ENCODE measurements around the gene CHN2.

The CHN2 gene

DNA sequence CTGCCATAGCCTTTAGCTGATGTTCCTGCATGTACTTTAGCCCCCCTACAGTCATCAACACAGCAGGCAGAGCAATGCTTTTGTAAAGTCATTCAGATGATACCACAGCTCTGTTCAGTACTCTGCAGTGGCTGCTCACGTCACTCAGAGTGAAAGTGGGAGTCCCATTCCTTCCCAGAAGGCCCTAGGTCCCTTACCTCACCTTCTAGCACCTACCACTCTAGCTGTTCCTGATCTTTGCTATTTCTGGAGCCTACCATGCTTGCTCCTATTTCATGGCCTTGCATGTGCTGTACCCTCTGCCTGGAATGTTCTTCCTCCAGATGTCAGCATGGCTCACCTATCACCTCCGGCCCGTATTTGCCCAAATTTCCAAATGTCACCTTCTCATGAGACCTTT, 274.7 kb downstream of the CHN2 start:
- TF ChIP-seq TAF1 (IDR thresholded peaks at IDR 0.05; ENCODE audit: borderline replicate concordance, insufficient read depth, low read length) (no peak), POLR2AphosphoS5 (IDR thresholded peaks at IDR 0.05; ENCODE audit: low read depth, low read length) (no peak), SIN3A (IDR thresholded peaks at IDR 0.05; ENCODE audit: borderline replicate concordance, insufficient read depth, low read length) (no peak), FOXP2 (optimal IDR thresholded peaks at IDR 0.05; ENCODE audit: borderline replicate concordance, extremely low read depth, extremely low read length, insufficient read depth) (no peak), REST (IDR thresholded peaks at IDR 0.05; ENCODE audit: insufficient read depth in 1 of 2, low read depth in 2 of 2, low read length in 2 of 2) (no peak)

GRCh38 chr7:29469976-29470557, 275.5 kb downstream of the CHN2 start:
- TF ChIP-seq SIN3A (IDR thresholded peaks at IDR 0.05; ENCODE audit: borderline replicate concordance, insufficient read depth, low read length), result no peak
- no peak for TF ChIP-seq FOXP2 (optimal IDR thresholded peaks at IDR 0.05; ENCODE audit: borderline replicate concordance, extremely low read depth, extremely low read length, insufficient read depth)
- TF ChIP-seq REST (IDR thresholded peaks at IDR 0.05; ENCODE audit: insufficient read depth in 1 of 2, low read depth in 2 of 2, low read length in 2 of 2), result no peak
- no peak for TF ChIP-seq POLR2AphosphoS5 (IDR thresholded peaks at IDR 0.05; ENCODE audit: low read depth, low read length)
- TF ChIP-seq TAF1 (IDR thresholded peaks at IDR 0.05; ENCODE audit: borderline replicate concordance, insufficient read depth, low read length), result no peak

DNA sequence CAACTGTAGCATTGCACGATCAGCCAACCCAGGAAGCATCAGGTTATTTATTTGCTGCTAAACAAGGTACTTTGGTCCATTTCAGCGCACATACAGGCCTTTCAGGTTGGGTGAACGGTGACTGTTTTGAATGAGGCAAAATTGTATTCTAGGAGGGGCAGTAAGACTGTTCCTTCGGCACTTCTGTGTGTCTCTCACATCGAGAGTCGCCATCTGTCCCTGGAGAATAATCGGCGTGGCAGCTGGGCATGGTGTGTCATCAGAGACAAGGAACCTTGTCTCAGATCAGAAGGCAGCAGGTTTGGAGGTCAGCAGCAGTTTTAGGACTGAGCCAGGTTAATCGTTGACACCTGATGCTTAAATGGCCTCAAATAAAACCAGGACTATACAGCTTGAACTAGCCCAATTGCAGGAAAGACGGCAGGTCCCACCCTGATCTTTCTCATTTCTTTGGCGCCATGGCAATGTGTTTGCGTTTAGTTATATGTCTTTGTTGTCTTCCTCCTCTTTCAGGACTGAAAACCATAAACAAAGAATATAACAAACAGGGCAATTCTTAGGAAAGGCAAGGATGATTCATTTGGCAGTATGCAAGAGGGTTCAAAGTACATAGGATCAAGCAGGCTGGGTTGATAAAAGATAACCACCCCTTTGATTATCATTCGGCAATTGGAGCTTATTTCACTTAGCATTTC, 277.0 kb downstream of the CHN2 start:
- TF ChIP-seq TAF1 (IDR thresholded peaks at IDR 0.05; ENCODE audit: borderline replicate concordance, insufficient read depth, low read length) (no peak), REST (IDR thresholded peaks at IDR 0.05; ENCODE audit: insufficient read depth in 1 of 2, low read depth in 2 of 2, low read length in 2 of 2) (no peak), FOXP2 (optimal IDR thresholded peaks at IDR 0.05; ENCODE audit: borderline replicate concordance, extremely low read depth, extremely low read length, insufficient read depth) (no peak), SIN3A (IDR thresholded peaks at IDR 0.05; ENCODE audit: borderline replicate concordance, insufficient read depth, low read length) (no peak), POLR2AphosphoS5 (IDR thresholded peaks at IDR 0.05; ENCODE audit: low read depth, low read length) (no peak)

- TF ChIP-seq REST (IDR thresholded peaks at IDR 0.05; ENCODE audit: insufficient read depth in 1 of 2, low read depth in 2 of 2, low read length in 2 of 2) (no peak), FOXP2 (optimal IDR thresholded peaks at IDR 0.05; ENCODE audit: borderline replicate concordance, extremely low read depth, extremely low read length, insufficient read depth) (no peak), SIN3A (IDR thresholded peaks at IDR 0.05; ENCODE audit: borderline replicate concordance, insufficient read depth, low read length) (no peak), POLR2AphosphoS5 (IDR thresholded peaks at IDR 0.05; ENCODE audit: low read depth, low read length) (no peak), TAF1 (IDR thresholded peaks at IDR 0.05; ENCODE audit: borderline replicate concordance, insufficient read depth, low read length) (no peak)
These were observed 282.3 kb downstream of the CHN2 start for GRCh38 chr7:29476916-29477315.

Measured in PFSK-1 (cell line).